B cell (primary cell): ENCODE data around the gene ATP6V1F. TPM values are rescaled to one million over a fixed set of nuclear protein-coding genes. Genes with fewer than 3 reads are reported as not detected.
A peak's percentile ranks its signal among the peaks of the same experiment; 100 is the strongest.

Experiments
- ATAC-seq: fragments of 200-7000 bp; cut with Tn5 transposase; one replicate; pipeline ENCODE4 v1.10.0; 2021; ENCODE audit warnings: low read depth, mild to moderate bottlenecking, moderate number of reproducible peaks, moderate library complexity
- CTCF ChIA-PET: fragments of 350-600 bp; sonication (Branson Sonifier 250); formaldehyde crosslinking; loops from one replicate; lab custom pipeline; 2021; ENCODE audit warnings: antibody characterized with exemption, inconsistent platforms; lab: Charles Lee
- POLR2A ChIA-PET: fragments of 350-600 bp; sonication (Branson Sonifier 250); formaldehyde crosslinking; loops from one replicate; lab custom pipeline; 2021; ENCODE audit warnings: antibody characterized with exemption; lab: Charles Lee
- DNase-seq: peaks from one replicate; pipeline ENCODE4 v3.0.0; 2013
- H2AFZ ChIP-seq: 2 replicates; pipeline ENCODE4 v1.6.1; 2012; ENCODE audit warnings: mild to moderate bottlenecking, low read depth, low read length; ENCODE audit not compliant: insufficient read depth, poor library complexity, severe bottlenecking
- H3K27ac ChIP-seq, 2 donors: 1 replicate in 1 of 2; 2 replicates in 1 of 2; pipeline ENCODE4 v1.5.1; 2012 to 2013; ENCODE audit warnings: low read length in 2 of 2, mild to moderate bottlenecking in 2 of 2, moderate library complexity in 1 of 2
- H3K27me3 ChIP-seq, 4 experiments: fragments of 200-600 bp in 1 of 4; sonication (generic) in 1 of 4; replicated peaks in 1 of 4; 1 replicate in 2 of 4; 2 replicates in 2 of 4; pipeline versions ENCODE4 v1.6.1 to v1.7.0; 2013 to 2016; ENCODE audit warnings: low read length in 3 of 4, mild to moderate bottlenecking in 2 of 4, mixed read lengths in 1 of 4, moderate library complexity in 1 of 4; ENCODE audit not compliant: insufficient read depth in 4 of 4, control insufficient read depth in 3 of 4; ENCODE audit errors: control extremely low read depth in 1 of 4
- H3K36me3 ChIP-seq, 2 experiments: replicated peaks in 1 of 2; 1 replicate in 1 of 2; 2 replicates in 1 of 2; pipeline versions ENCODE4 v1.6.1 to v1.7.1; 2013; ENCODE audit warnings: low read length in 1 of 2; ENCODE audit not compliant: insufficient read depth in 2 of 2, control insufficient read depth in 1 of 2; ENCODE audit errors: control extremely low read depth in 1 of 2, extremely low read depth in 1 of 2
- H3K4me1 ChIP-seq, 2 donors: fragments of 200-600 bp in 1 of 2; sonication (generic) in 1 of 2; 1 replicate in 1 of 2; 2 replicates in 1 of 2; pipeline versions ENCODE4 v1.5.1 to v1.6.1; 2013 to 2017; ENCODE audit warnings: low read length in 2 of 2; ENCODE audit not compliant: control insufficient read depth in 2 of 2, insufficient read depth in 2 of 2
- H3K4me2 ChIP-seq: replicated peaks from 2 replicates; pipeline ENCODE3; 2012; ENCODE audit warnings: mild to moderate bottlenecking, low read depth, low read length; ENCODE audit not compliant: poor library complexity, severe bottlenecking
- H3K4me3 ChIP-seq, 5 experiments: fragments of 200-600 bp in 1 of 5; sonication (generic) in 1 of 5; 1 replicate in 3 of 5; 2 replicates in 2 of 5; pipeline versions ENCODE4 v1.5.1 to v1.7.0; 2011 to 2016; ENCODE audit warnings: low read length in 4 of 5, mild to moderate bottlenecking in 4 of 5, low read depth in 2 of 5, control low read depth in 1 of 5, moderate library complexity in 1 of 5; ENCODE audit not compliant: insufficient read depth in 1 of 5; ENCODE audit errors: control extremely low read depth in 1 of 5, extremely low read depth in 1 of 5
- H3K79me2 ChIP-seq: fragments of 200-600 bp; sonication (generic); one replicate; pipeline ENCODE4 v1.6.0; 2016; ENCODE audit warnings: low read length; ENCODE audit not compliant: control insufficient read depth, insufficient read depth
- H3K9ac ChIP-seq: fragments of 200-600 bp; sonication (generic); 2 replicates; pipeline ENCODE4 v1.6.1; 2017; ENCODE audit warnings: mild to moderate bottlenecking, low read length, moderate library complexity
- H3K9me3 ChIP-seq, 3 donors: one replicate each; pipeline versions ENCODE4 v1.6.1 to v1.7.1; 2013; ENCODE audit warnings: low read length in 2 of 3; ENCODE audit not compliant: control insufficient read depth in 2 of 3, insufficient read depth in 1 of 3; ENCODE audit errors: control extremely low read depth in 1 of 3
- H4K20me1 ChIP-seq: 2 replicates; pipeline ENCODE4 v1.6.0; 2012; ENCODE audit warnings: mild to moderate bottlenecking, low read length; ENCODE audit not compliant: insufficient read depth, control insufficient read depth, poor library complexity, severe bottlenecking
- H3K27ac Mint-ChIP-seq: one replicate; pipeline ENCODE4 v1.8.0; 2021; ENCODE audit warnings: mixed read lengths
- H3K27me3 Mint-ChIP-seq: one replicate; pipeline ENCODE4 v1.8.0; 2021; ENCODE audit warnings: mixed read lengths
- H3K4me1 Mint-ChIP-seq: one replicate; pipeline ENCODE4 v1.8.0; 2021; ENCODE audit warnings: mixed read lengths
- H3K4me3 Mint-ChIP-seq: one replicate; pipeline ENCODE4 v1.8.0; 2021; ENCODE audit warnings: mixed read lengths
- H3K9me3 Mint-ChIP-seq: one replicate; pipeline ENCODE4 v1.8.0; 2022; ENCODE audit warnings: mixed read lengths; ENCODE audit not compliant: insufficient read depth
- CTCF ChIP-seq: fragments of 200-600 bp; IDR thresholded peaks from one replicate; pipeline ENCODE4 v1.8.0; 2022; ENCODE audit warnings: antibody characterized with exemption, mild to moderate bottlenecking
- EZH2 ChIP-seq: IDR thresholded peaks from 2 replicates; pipeline ENCODE4 v1.6.1; 2012; ENCODE audit warnings: borderline replicate concordance, low read depth, mild to moderate bottlenecking, moderate library complexity, low read length; ENCODE audit not compliant: insufficient read depth, poor library complexity, severe bottlenecking
- WGBS: methylation state at CpG from one replicate; pipeline ENCODE4 v1.1.5; 2013; ENCODE audit warnings: missing lambda C conversion rate; ENCODE audit not compliant: insufficient coverage; 5-methylcytosine and 5-hydroxymethylcytosine counted together
- intact Hi-C: fragments of 100-400 bp; cut with micrococcal nuclease; formaldehyde crosslinking; loops from one replicate; pipeline ENCODE4 v1.10.0; 2022
- polyA plus RNA-seq: library from polyadenylated mRNA; depleted of rRNA; stranded (reverse); fragments of >200 nt; gene quantifications from 2 replicates; pipeline ENCODE4 v1.2.3, GENCODE V29; 2012
- total RNA-seq, 2 donors: library from RNA; stranded (reverse); fragments of 120-200 nt in 1 of 2; gene quantifications; 1 replicate in 1 of 2; 2 replicates in 1 of 2; pipeline versions ENCODE4 v1.2.3 to v1.2.4, GENCODE V29; 2013 to 2022

Gene ATP6V1F
- total and polyA plus RNA-seq, 2 donors (not counting 1 experiment from before 2014, with no cell fraction given) = 81.7 to 198 TPM

- H3K27ac Mint-ChIP-seq = no peak overlapping the region
- TF ChIP-seq EZH2 = no peak
- TF ChIP-seq CTCF = no peak
- intact Hi-C loops = no loop called here
- ATAC-seq (no peak), DNase-seq (no peak)
- Histone ChIP-seq H3K9me3 (no peaks in the 10 kb centered on the region), H3K27me3 (no peaks in the 10 kb centered on the region), H3K79me2 (no peaks in the 10 kb centered on the region), H3K4me1 (peaks cover 0 to 11% of the 10 kb centered on the region in 2 donors), H3K36me3 (no peaks in the 10 kb centered on the region), H3K4me2 (no peak overlapping the region), H3K27ac (no peak overlapping the region), H3K4me3 (no peak overlapping the region), H3K9ac (no peak overlapping the region), H4K20me1 (no peaks in the 10 kb centered on the region), H2AFZ (no peak overlapping the region)
- ChIA-PET POLR2A (no interaction called here), CTCF (interaction anchor here (0.9 to 2.9 kb wide), 4 partner anchors 22 to 259 kb away, joined by 3 to 21 read pairs (median 12); partner anchors contain the start of gene ATP6V1F)
- H3K4me3 Mint-ChIP-seq = no peak overlapping the region
- no peaks in the 10 kb centered on the region for H3K27me3 Mint-ChIP-seq
- WGBS = 94% methylated on average over 21 of the region's 23 CpGs
- H3K9me3 Mint-ChIP-seq = no peaks in the 10 kb centered on the region
- H3K4me1 Mint-ChIP-seq = peaks cover 4% of the 10 kb centered on the region
Observed at GRCh38 chr7:128840326-128841170, 22.1 kb upstream of the ATP6V1F start.

GRCh38 chr7:128841171-128841690, 21.4 kb upstream of the ATP6V1F start:
- ChIA-PET POLR2A (no interaction called here), CTCF (interaction anchor here (2.0 to 2.9 kb wide), 3 partner anchors 22 to 249 kb away, joined by 7 to 21 read pairs (median 17); partner anchors contain the start of gene ATP6V1F)
- no peaks in the 10 kb centered on the region for H3K9me3 ChIP-seq
- H3K27ac ChIP-seq = no peak overlapping the region
- H3K27me3 Mint-ChIP-seq = no peaks in the 10 kb centered on the region
- intact Hi-C loops = no loop called here
- no peak overlapping the region for H3K9ac ChIP-seq
- no peak overlapping the region for H3K4me3 ChIP-seq
- H3K27ac Mint-ChIP-seq = no peak overlapping the region
- no peak overlapping the region for H2AFZ ChIP-seq
- H3K4me2 ChIP-seq = no peak overlapping the region
- H3K79me2 ChIP-seq = no peaks in the 10 kb centered on the region
- 87% methylated on average over 17 of the region's 17 CpGs for WGBS
- H3K4me3 Mint-ChIP-seq = no peak overlapping the region
- DNase-seq (peak; percentile 55), ATAC-seq (peak; percentile 41)
- H3K4me1 Mint-ChIP-seq = peaks cover 4% of the 10 kb centered on the region
- H3K27me3 ChIP-seq = no peaks in the 10 kb centered on the region
- H3K4me1 ChIP-seq = peaks cover 0 to 11% of the 10 kb centered on the region in 2 donors
- no peaks in the 10 kb centered on the region for H3K9me3 Mint-ChIP-seq
- H3K36me3 ChIP-seq = no peaks in the 10 kb centered on the region
- no peak for TF ChIP-seq CTCF
- no peaks in the 10 kb centered on the region for H4K20me1 ChIP-seq
